Measurements from ENCODE around the gene NOVA2. TPM values are rescaled to one million over a fixed set of nuclear protein-coding genes. Genes with fewer than 3 reads are reported as not detected.

NOVA2 gene
- total RNA-seq, 1 experiment from 2014 or later = not detected

- intact Hi-C loops (cut with micrococcal nuclease) = no loop called here
- Mint-ChIP-seq H3K4me3 (ENCODE audit: unreplicated experiment) (no peak overlapping the region), H3K27ac (ENCODE audit: low read depth, unreplicated experiment) (no peak overlapping the region), H3K4me1 (ENCODE audit: insufficient read depth, unreplicated experiment) (peaks cover 2% of the 10 kb centered on the region), H3K9me3 (ENCODE audit: unreplicated experiment) (no peaks in the 10 kb centered on the region), H3K36me3 (ENCODE audit: insufficient read depth, unreplicated experiment) (no peaks in the 10 kb centered on the region), H3K27me3 (ENCODE audit: insufficient read depth, unreplicated experiment) (peaks cover 23% of the 10 kb centered on the region)
- no peak for DNase-seq (ENCODE audit: unreplicated experiment)
- no TSS peak for BruUV-seq (replicated peaks)
- CTCF ChIA-PET = interaction anchor here (0.6 kb wide), 1 partner anchor 9 kb away, joined by 4 read pairs; no protein-coding TSS in a partner anchor
- no peak for TF ChIP-seq CTCF (IDR thresholded peaks at IDR 0.05; ENCODE audit: unreplicated experiment)
- POLR2A ChIA-PET = no interaction called here
These were observed 33.7 kb downstream of the NOVA2 start for GRCh38 chr19:45939792-45940514.

GRCh38 chr19:45938733-45939319 lies 34.8 kb downstream of the NOVA2 start:
- POLR2A ChIA-PET = no interaction called here
- CTCF ChIA-PET = interaction anchor here (0.6 kb wide), 1 partner anchor 10 kb away, joined by 4 read pairs; no protein-coding TSS in a partner anchor
- Mint-ChIP-seq H3K4me1 (ENCODE audit: insufficient read depth, unreplicated experiment) (peaks cover 5% of the 10 kb centered on the region), H3K4me3 (ENCODE audit: unreplicated experiment) (no peak overlapping the region), H3K9me3 (ENCODE audit: unreplicated experiment) (no peaks in the 10 kb centered on the region), H3K27ac (ENCODE audit: low read depth, unreplicated experiment) (no peak overlapping the region), H3K36me3 (ENCODE audit: insufficient read depth, unreplicated experiment) (no peaks in the 10 kb centered on the region), H3K27me3 (ENCODE audit: insufficient read depth, unreplicated experiment) (peaks cover 23% of the 10 kb centered on the region)
- intact Hi-C loops (cut with micrococcal nuclease) = no loop called here
- no TSS peak for BruUV-seq (replicated peaks)
- no peak for TF ChIP-seq CTCF (IDR thresholded peaks at IDR 0.05; ENCODE audit: unreplicated experiment)
- no peak for DNase-seq (ENCODE audit: unreplicated experiment)

GRCh38 chr19:45935267-45935666 lies 38.4 kb downstream of the NOVA2 start:
- no peak for DNase-seq (ENCODE audit: unreplicated experiment)
- no peak for TF ChIP-seq CTCF (IDR thresholded peaks at IDR 0.05; ENCODE audit: unreplicated experiment)
- peaks cover 27% of the 10 kb centered on the region for H3K27me3 Mint-ChIP-seq (ENCODE audit: insufficient read depth, unreplicated experiment)
- peaks cover 5% of the 10 kb centered on the region for H3K4me1 Mint-ChIP-seq (ENCODE audit: insufficient read depth, unreplicated experiment)
- H3K27ac Mint-ChIP-seq (ENCODE audit: low read depth, unreplicated experiment) = no peak overlapping the region
- H3K9me3 Mint-ChIP-seq (ENCODE audit: unreplicated experiment) = no peaks in the 10 kb centered on the region
- no peak overlapping the region for H3K4me3 Mint-ChIP-seq (ENCODE audit: unreplicated experiment)
- ChIA-PET CTCF (no interaction called here), POLR2A (no interaction called here)
- intact Hi-C loops (cut with micrococcal nuclease) = no loop called here
- BruUV-seq (replicated peaks) = no TSS peak
- no peaks in the 10 kb centered on the region for H3K36me3 Mint-ChIP-seq (ENCODE audit: insufficient read depth, unreplicated experiment)

- H3K27me3 Mint-ChIP-seq (ENCODE audit: insufficient read depth, unreplicated experiment) = peaks cover 33% of the 10 kb centered on the region
- BruUV-seq (replicated peaks) = no TSS peak
These were observed 39.0 kb downstream of the NOVA2 start for GRCh38 chr19:45934551-45935230.

More at GRCh38 chr19:45934551-45935230, 39.0 kb downstream of the NOVA2 start:
- DNase-seq (ENCODE audit: unreplicated experiment) = no peak
- H3K4me1 Mint-ChIP-seq (ENCODE audit: insufficient read depth, unreplicated experiment) = peaks cover 5% of the 10 kb centered on the region
- no peak overlapping the region for H3K4me3 Mint-ChIP-seq (ENCODE audit: unreplicated experiment)
- intact Hi-C loops (cut with micrococcal nuclease) = no loop called here
- POLR2A ChIA-PET = interaction anchor here (0.6 kb wide), 1 partner anchor 118 kb away, joined by 3 read pairs; no protein-coding TSS in a partner anchor
- no peak overlapping the region for H3K27ac Mint-ChIP-seq (ENCODE audit: low read depth, unreplicated experiment)
- H3K36me3 Mint-ChIP-seq (ENCODE audit: insufficient read depth, unreplicated experiment) = no peaks in the 10 kb centered on the region
- no peaks in the 10 kb centered on the region for H3K9me3 Mint-ChIP-seq (ENCODE audit: unreplicated experiment)
- CTCF ChIA-PET = no interaction called here
- no peak for TF ChIP-seq CTCF (IDR thresholded peaks at IDR 0.05; ENCODE audit: unreplicated experiment)

All from MCF 10A (cell line).